Left ventricle myocardium inferior (tissue), 1 donor: ENCODE results near the gene RFPL3. TPM values are rescaled to one million over a fixed set of nuclear protein-coding genes. Genes with fewer than 3 reads are reported as not detected.

ENCODE experiments used
- DNase-seq: peaks from one replicate; pipeline ENCODE4 v3.0.0-alpha.2; 2020
- H3K27ac ChIP-seq: fragments of 200-600 bp; replicated peaks from 2 replicates; pipeline ENCODE4 v1.8.0; 2021
- H3K27me3 ChIP-seq: fragments of 200-600 bp; 2 replicates; pipeline ENCODE4 v1.8.0; 2021; ENCODE audit warnings: low read depth
- H3K36me3 ChIP-seq: fragments of 200-600 bp; 2 replicates; pipeline ENCODE4 v1.8.0; 2021
- H3K4me1 ChIP-seq: fragments of 200-600 bp; 2 replicates; pipeline ENCODE4 v1.8.0; 2021
- H3K4me3 ChIP-seq: fragments of 200-600 bp; 2 replicates; pipeline ENCODE4 v1.8.0; 2021; ENCODE audit warnings: mild to moderate bottlenecking, moderate library complexity
- H3K9me3 ChIP-seq: fragments of 200-600 bp; replicated peaks from 2 replicates; pipeline ENCODE4 v1.8.0; 2021
- CTCF ChIP-seq: fragments of 200-600 bp; IDR thresholded peaks from 2 replicates; pipeline ENCODE4 v1.8.0; 2021; ENCODE audit warnings: antibody characterized with exemption, mild to moderate bottlenecking, borderline replicate concordance
- intact Hi-C: fragments of 100-400 bp; cut with micrococcal nuclease; formaldehyde crosslinking; loops from one replicate; pipeline ENCODE4 v1.11.0; 2022
- total RNA-seq: library from RNA; stranded (reverse); fragmentation: NEBNext Ultra II Directional; extraction: Animal tissue kit (Norgen Biotek cat#: 25700); gene quantifications from one replicate; pipeline ENCODE4 v1.2.1, GENCODE V29; 2021
- donor health status: DM: no; HTN: yes; CAD: no; lungs with severe emphysema.

The RFPL3 gene
- total RNA-seq, 1 donor from 2014 or later = not detected

DNA sequence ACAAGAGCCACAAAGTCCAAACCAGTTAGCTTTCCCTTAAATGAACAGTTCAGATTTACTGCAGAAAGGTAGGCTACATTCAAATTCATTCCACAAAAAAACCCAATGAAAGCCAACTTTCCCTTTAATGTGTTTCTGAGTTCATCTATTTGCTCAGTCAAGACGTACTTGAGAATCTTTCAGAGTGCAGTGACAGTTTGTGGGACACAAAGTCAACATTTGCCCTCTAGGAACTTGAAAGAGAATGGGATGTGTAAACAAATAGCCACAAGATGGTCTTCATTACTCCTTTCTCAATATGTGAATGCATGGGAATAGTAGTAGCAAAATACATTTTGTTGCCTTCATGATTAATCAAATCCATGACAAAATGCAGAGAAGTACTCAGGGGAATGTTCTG lies 38.6 kb downstream of the RFPL3 start:
- Histone ChIP-seq H3K36me3 (peaks cover 100% of the 10 kb centered on the region), H3K27ac (no peak overlapping the region), H3K4me1 (no peaks in the 10 kb centered on the region), H3K27me3 (no peaks in the 10 kb centered on the region), H3K9me3 (no peaks in the 10 kb centered on the region), H3K4me3 (no peak overlapping the region)
- no peak for TF ChIP-seq CTCF
- DNase-seq = no peak
- intact Hi-C loops = no loop called here

DNA sequence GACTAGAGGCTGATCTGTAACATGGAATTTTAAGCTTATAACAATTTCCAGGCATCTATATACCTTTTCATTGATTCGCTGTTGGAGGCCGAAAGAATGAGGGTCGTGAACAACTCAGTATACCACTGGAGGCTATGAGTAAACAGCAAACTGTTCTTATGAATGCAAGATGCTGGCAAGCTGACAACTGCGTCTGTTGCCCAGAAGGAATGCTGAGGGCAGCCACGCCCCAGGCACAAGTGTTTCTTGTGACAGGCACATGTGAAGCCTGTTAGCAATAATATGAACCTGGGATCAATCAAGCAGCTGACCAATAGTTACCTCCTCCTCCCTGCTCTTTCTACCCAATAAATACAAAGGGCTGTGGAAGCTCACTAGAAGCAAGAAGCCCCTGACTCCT lies 39.1 kb downstream of the RFPL3 start:
- no peak for DNase-seq
- TF ChIP-seq CTCF = no peak
- Histone ChIP-seq H3K4me3 (no peak overlapping the region), H3K9me3 (no peaks in the 10 kb centered on the region), H3K4me1 (no peaks in the 10 kb centered on the region), H3K36me3 (peaks cover 100% of the 10 kb centered on the region), H3K27me3 (no peaks in the 10 kb centered on the region), H3K27ac (no peak overlapping the region)
- intact Hi-C loops = no loop called here

DNA sequence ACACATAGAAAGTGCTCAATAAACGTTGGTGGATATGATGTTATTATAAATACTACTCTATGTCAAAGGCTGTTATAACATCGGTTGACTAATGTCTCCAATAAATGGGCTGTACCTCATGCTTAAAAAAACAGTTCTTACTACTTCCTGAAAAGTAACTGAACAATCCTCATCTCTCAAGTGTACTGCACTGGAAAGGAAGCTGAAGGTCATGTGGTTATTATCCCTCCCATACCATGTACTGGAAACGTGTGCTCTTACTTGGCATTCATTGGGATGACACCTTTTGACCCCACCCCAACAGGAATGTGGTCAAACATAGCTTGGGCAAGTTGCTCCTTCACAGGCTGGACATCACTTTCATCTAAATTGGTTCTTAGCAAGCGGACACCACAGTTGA lies 43.8 kb downstream of the RFPL3 start:
- intact Hi-C loops = no loop called here
- peaks cover 100% of the 10 kb centered on the region for H3K36me3 ChIP-seq

DNA sequence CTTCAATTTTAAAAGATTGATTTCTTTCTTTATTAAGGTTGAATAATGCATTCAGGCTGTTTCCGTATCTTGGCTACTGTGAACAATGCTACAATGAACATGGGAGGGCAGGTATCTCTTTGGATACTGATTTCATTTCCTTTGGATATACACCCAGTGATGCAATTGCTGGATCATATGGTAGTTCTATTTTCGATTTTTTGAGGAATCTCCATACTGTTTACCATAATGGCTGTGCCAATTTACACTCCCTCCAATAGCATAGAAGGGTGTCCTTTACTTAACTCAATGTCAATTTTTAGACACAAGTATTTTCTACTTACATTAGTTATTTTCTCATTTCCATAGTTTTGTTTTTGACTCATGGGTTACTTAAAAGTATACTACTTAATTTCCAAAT lies 46.4 kb downstream of the RFPL3 start:
- TF ChIP-seq CTCF = no peak
- Histone ChIP-seq H3K4me1 (peaks cover 8% of the 10 kb centered on the region), H3K36me3 (peaks cover 96% of the 10 kb centered on the region), H3K27ac (no peak overlapping the region), H3K27me3 (no peaks in the 10 kb centered on the region), H3K9me3 (no peaks in the 10 kb centered on the region), H3K4me3 (no peak overlapping the region)
- intact Hi-C loops = no loop called here
- DNase-seq = no peak

More for the DNA sequence above, 43.8 kb downstream of the RFPL3 start:
- no peak for TF ChIP-seq CTCF
- no peak overlapping the region for H3K4me3 ChIP-seq
- H3K9me3 ChIP-seq = no peaks in the 10 kb centered on the region
- no peak overlapping the region for H3K27ac ChIP-seq
- DNase-seq = no peak
- H3K27me3 ChIP-seq = no peaks in the 10 kb centered on the region
- no peaks in the 10 kb centered on the region for H3K4me1 ChIP-seq

GRCh38 chr22:32407312-32407711 lies 49.6 kb downstream of the RFPL3 start:
- H3K9me3 ChIP-seq = no peaks in the 10 kb centered on the region
- no peaks in the 10 kb centered on the region for H3K27me3 ChIP-seq
- no peak overlapping the region for H3K27ac ChIP-seq
- no peak for TF ChIP-seq CTCF
- H3K4me1 ChIP-seq = peaks cover 39% of the 10 kb centered on the region
- DNase-seq = no peak
- H3K36me3 ChIP-seq = peaks cover 63% of the 10 kb centered on the region
- intact Hi-C loops = no loop called here
- H3K4me3 ChIP-seq = no peak overlapping the region

- no peak for DNase-seq
- H3K27ac ChIP-seq = no peak overlapping the region
- H3K4me1 ChIP-seq = peaks cover 45% of the 10 kb centered on the region
- H3K4me3 ChIP-seq = no peak overlapping the region
- peaks cover 56% of the 10 kb centered on the region for H3K36me3 ChIP-seq
- H3K9me3 ChIP-seq = no peaks in the 10 kb centered on the region
- no peak for TF ChIP-seq CTCF
- no peaks in the 10 kb centered on the region for H3K27me3 ChIP-seq
- intact Hi-C loops = no loop called here
These were observed 50.3 kb downstream of the RFPL3 start for GRCh38 chr22:32407936-32408335.
